ENCODE measurements around the gene CBFA2T3.

CBFA2T3 gene

DNA sequence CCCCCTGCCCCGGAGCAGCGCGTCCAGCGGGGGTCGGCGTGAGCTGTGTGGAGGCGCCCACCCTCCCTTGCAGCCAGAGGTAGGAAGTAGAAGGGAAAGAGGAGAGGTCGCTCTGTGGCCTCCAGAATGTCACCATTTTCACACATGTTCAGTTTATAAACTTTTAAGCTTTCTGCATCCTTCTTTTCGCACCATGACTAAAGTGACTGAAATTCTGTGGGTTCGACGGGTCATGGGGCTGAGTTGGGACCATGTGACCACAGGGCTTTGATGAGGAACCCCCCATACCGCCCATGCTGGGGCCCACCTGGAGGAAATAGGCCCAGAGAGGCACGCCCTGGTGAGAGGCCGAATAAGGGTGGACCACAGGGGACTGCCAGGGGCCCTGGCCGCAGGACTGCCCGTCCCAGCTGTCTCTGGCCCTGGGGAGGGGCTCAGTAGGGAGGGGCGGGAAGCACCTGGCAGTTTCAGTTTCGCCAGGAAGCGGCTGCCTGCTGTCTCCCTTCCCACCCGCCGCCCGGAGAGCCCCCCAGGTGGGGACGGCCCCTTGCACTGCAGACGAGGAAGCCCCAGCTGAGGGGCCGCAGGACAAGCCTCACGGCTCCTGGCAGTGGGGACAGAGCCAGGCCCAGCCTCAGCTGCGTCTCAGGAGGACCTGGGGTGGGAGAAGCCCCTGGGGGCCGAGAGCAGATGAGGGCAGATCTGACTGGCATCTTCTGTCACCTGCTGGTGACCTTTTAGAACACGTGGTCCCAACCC is 9.0 kb downstream of the CBFA2T3 start:
- DNase-seq: no peak

GRCh38 chr16:88966986-88967829 is 9.8 kb downstream of the CBFA2T3 start:
- no peak for TF ChIP-seq CTCF (IDR thresholded peaks at IDR 0.05)
- H3K36me3 ChIP-seq: no peaks in the 10 kb centered on the region
- DNase-seq: no peak
- H3K27ac ChIP-seq: no peak overlapping the region
- no peaks in the 10 kb centered on the region for H3K9me3 ChIP-seq
- no peak overlapping the region for H3K4me3 ChIP-seq
- peaks cover 0 to 78% of the 10 kb centered on the region in 2 donors for H3K27me3 ChIP-seq
- H3K4me1 ChIP-seq: no peaks in the 10 kb centered on the region
- intact Hi-C loops (cut with DNase I; ENCODE audit: low total_unique reads): no loop called here

More for the DNA sequence above, 9.0 kb downstream of the CBFA2T3 start:
- no peak for TF ChIP-seq CTCF (IDR thresholded peaks at IDR 0.05)
- peaks cover 0 to 84% of the 10 kb centered on the region in 2 donors for H3K27me3 ChIP-seq
- no peaks in the 10 kb centered on the region for H3K9me3 ChIP-seq
- no peaks in the 10 kb centered on the region for H3K4me1 ChIP-seq
- intact Hi-C loops (cut with DNase I; ENCODE audit: low total_unique reads): no loop called here
- H3K36me3 ChIP-seq: no peaks in the 10 kb centered on the region
- H3K4me3 ChIP-seq: no peak overlapping the region
- no peak overlapping the region for H3K27ac ChIP-seq

DNA sequence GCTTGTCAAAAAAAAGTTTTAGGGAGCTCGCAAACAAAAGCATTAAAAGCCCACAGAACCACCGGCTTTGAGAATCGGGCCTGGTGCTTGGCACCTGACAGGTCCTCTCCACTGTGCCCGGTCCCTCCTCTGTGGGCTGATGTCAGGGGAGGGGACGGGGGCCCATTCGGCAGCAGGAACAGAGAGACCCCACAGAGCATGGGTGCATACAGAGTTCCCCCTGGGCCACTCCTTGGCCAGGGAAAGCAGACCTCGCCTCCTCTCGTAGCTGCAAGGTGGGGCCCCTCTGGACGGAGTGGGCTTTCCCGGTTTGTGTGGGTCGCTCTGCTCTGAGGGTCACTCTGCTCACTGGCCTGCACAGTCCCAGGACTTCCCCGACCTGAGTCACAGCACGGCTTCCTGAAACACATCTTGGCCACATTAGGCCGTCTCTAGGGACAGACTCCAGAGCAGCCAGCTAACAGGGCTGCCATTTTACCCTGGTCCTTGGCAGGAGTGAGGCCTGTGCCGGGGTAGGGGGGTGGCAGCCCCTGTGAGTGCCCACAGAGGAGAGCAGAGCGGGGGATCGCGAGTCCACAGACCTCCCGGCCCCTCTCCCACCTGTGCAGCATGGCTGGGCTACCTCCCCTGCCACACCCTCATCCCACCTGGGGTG is 11.1 kb downstream of the CBFA2T3 start:
- H3K36me3 ChIP-seq: no peaks in the 10 kb centered on the region
- no peaks in the 10 kb centered on the region for H3K9me3 ChIP-seq
- DNase-seq: no peak
- H3K27ac ChIP-seq: no peak overlapping the region
- intact Hi-C loops (cut with DNase I; ENCODE audit: low total_unique reads): no loop called here
- no peak for TF ChIP-seq CTCF (IDR thresholded peaks at IDR 0.05)
- H3K27me3 ChIP-seq: peaks cover 0 to 67% of the 10 kb centered on the region in 2 donors
- H3K4me1 ChIP-seq: no peaks in the 10 kb centered on the region
- no peak overlapping the region for H3K4me3 ChIP-seq

DNA sequence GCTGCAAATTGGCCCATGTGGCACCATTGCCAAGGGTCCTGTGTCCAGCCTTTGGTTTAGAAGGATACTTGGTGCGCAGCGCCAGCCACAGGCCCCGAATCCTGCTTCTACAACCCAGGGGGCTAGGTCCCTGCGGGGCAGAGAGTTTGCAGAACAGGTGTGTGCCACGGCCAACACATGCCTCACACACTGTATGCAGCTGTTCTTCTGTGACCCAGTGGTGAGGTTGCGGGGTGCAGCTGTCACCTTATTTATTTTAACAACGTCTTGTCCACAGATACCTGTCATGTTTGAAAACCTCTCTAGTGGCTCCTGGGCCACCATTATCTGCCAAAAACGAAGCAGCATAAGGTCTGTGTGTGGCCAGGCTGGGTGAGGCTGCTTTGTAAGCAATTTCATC is 11.6 kb downstream of the CBFA2T3 start:
- H3K9me3 ChIP-seq: no peaks in the 10 kb centered on the region
- TF ChIP-seq CTCF (IDR thresholded peaks at IDR 0.05): no peak
- H3K4me1 ChIP-seq: no peaks in the 10 kb centered on the region
- H3K27me3 ChIP-seq: peaks cover 0 to 67% of the 10 kb centered on the region in 2 donors
- no peak overlapping the region for H3K4me3 ChIP-seq
- H3K36me3 ChIP-seq: no peaks in the 10 kb centered on the region
- no peak overlapping the region for H3K27ac ChIP-seq
- DNase-seq: no peak
- intact Hi-C loops (cut with DNase I; ENCODE audit: low total_unique reads): no loop called here

GRCh38 chr16:88964636-88965035 is 12.4 kb downstream of the CBFA2T3 start:
- H3K36me3 ChIP-seq: no peaks in the 10 kb centered on the region
- no peak overlapping the region for H3K27ac ChIP-seq
- intact Hi-C loops (cut with DNase I; ENCODE audit: low total_unique reads): no loop called here
- H3K4me3 ChIP-seq: no peak overlapping the region
- no peaks in the 10 kb centered on the region for H3K9me3 ChIP-seq
- TF ChIP-seq CTCF (IDR thresholded peaks at IDR 0.05): no peak
- DNase-seq: no peak
- peaks cover 0 to 59% of the 10 kb centered on the region in 2 donors for H3K27me3 ChIP-seq
- no peaks in the 10 kb centered on the region for H3K4me1 ChIP-seq
